K562 (cell line): ENCODE data around the gene CDC25B. TPM values are rescaled to one million over a fixed set of nuclear protein-coding genes. Genes with fewer than 3 reads are reported as not detected.

Experiments
- HMG20B ChIP-seq: fragments of 250-450 bp; sonication (Bioruptor Pico); IDR thresholded peaks from 2 replicates; pipeline ENCODE4 v1.5.0; 2021; ENCODE audit warnings: mild to moderate bottlenecking
- RBM34 ChIP-seq: fragments of 200-400 bp; formaldehyde crosslinking; IDR thresholded peaks from 2 replicates; pipeline ENCODE4 v1.6.1; 2018; ENCODE audit warnings: low read length, borderline replicate concordance; ENCODE audit not compliant: insufficient read depth
- REST ChIP-seq, 2 experiments: fragments of 450-650 bp; formaldehyde crosslinking in 1 of 2; IDR thresholded peaks; 2 replicates each; pipeline versions ENCODE4 v1.4.0 to v1.6.1; 2014 to 2020; ENCODE audit warnings: mild to moderate bottlenecking in 2 of 2, borderline replicate concordance in 1 of 2, low read depth in 1 of 2
- polyA plus RNA-seq, 8 experiments: library from polyadenylated mRNA; depleted of rRNA in 4 of 8; stranded (reverse) in 5 of 8; unstranded in 3 of 8; fragments of >200 nt; fragmentation: Nextera tagmentation in 2 of 8; fragmentation: Illumina TruSeq in 1 of 8; extraction: Ambion mirVana in 2 of 8; extraction: Trizol in 1 of 8; gene quantifications; 2 replicates each; pipeline versions ENCODE4 v1.2.1 to v1.2.3, GENCODE V29; 2011 to 2014; ENCODE audit warnings: inconsistent platforms in 1 of 8, missing spikeins in 1 of 8
- total RNA-seq, 7 experiments: library from RNA; depleted of rRNA in 6 of 7; stranded (reverse); fragments of >200 nt in 6 of 7; fragmentation: Illumina TruSeq in 2 of 7; extraction: Trizol in 2 of 7; gene quantifications; 2 replicates each; pipeline versions ENCODE4 v1.2.1 to v1.2.3, GENCODE V29; 2011 to 2021; ENCODE audit warnings: low replicate concordance in 1 of 7

The CDC25B gene
- total and polyA plus RNA-seq, 9 of the 15 experiments (the other 6 are each of a cell fraction or from before 2014, with no cell fraction given) = 2.3 to 35.7 (median 9.5) TPM

DNA sequence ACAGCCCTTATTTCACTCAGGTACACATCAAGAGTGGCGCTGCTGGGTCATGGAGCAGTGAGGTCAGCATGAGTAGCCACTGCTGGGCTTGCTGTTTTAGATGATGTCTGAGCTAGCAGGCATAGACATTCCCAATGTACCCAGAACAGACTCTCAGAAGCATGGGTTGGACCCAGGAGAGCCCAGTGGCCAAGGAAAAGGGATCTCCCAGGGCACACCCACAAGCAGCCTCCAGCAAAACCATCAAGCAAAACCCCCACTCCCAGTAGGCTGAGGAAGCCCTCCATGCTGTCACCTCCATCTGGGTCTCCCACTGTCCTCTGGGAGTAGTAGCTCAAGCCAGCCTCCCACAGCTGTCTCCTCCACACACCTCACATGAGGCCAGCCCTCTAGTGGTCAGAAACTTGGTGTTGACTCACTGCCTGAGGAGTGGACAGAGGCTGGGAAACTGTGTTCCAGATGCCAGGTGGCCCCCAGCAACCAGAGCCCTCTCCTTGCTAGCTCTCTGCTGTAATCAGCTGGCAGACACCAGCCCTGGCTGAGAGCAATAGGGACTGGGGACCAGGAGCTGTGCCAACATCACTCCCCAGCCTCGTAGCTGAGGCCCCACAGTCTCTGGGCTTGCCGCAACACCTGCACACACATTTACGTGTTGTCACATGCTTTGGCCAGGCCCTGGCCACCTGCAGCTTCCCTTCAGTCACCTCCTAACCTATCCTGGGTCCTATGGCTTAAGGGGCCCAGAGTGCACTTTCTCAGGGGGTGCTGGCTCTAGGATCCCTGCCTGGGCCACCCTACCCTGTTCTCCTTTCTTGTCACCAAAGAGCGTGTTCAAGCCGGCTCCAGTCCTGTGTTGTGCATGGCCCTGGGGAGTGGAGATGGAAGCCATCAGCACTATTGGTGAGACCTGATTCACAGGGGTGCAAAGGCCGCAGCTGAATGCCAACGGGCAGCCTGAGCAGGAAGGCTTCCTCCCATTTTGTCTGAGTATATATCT is 22.3 kb downstream of the CDC25B start (continued):
- TF ChIP-seq REST (IDR thresholded peaks at IDR 0.05; ENCODE audit: borderline replicate concordance) = peak; percentile 57; the same call in 1 of the 2 replicates
- TF ChIP-seq REST (CRISPR knock-in tag; IDR thresholded peaks at IDR 0.05; ENCODE audit: low read depth) = no peak
- TF ChIP-seq RBM34 = no peak
- no peak for TF ChIP-seq HMG20B (CRISPR knock-in tag)
